Esophagus muscularis mucosa (tissue), 4 donors: ENCODE data around the gene CKS1B.

Experiments
- CTCF ChIP-seq, 3 experiments: fragments of 200-600 bp in 2 of 3; fragments of 450-650 bp in 1 of 3; sonication (generic) in 2 of 3; IDR thresholded peaks; one replicate each; pipeline ENCODE4 v1.5.1; 2017 to 2019; ENCODE audit warnings: antibody characterized with exemption in 3 of 3, mild to moderate bottlenecking in 2 of 3, moderate library complexity in 1 of 3
- EP300 ChIP-seq: sonication (generic); formaldehyde crosslinking; IDR thresholded peaks from one replicate; pipeline ENCODE4 v1.6.1; 2017; ENCODE audit warnings: antibody characterized with exemption
- POLR2A ChIP-seq: fragments of 450-650 bp; IDR thresholded peaks from one replicate; pipeline ENCODE4 v1.6.1; 2017; ENCODE audit warnings: antibody characterized with exemption, moderate library complexity, mild to moderate bottlenecking, low read depth
- POLR2AphosphoS5 ChIP-seq, 2 donors: sonication (generic); formaldehyde crosslinking; IDR thresholded peaks; one replicate each; pipeline ENCODE4 v1.6.1; 2017; ENCODE audit warnings: antibody characterized with exemption in 2 of 2

GRCh38 chr1:154926201-154926600 lies 48.3 kb upstream of the CKS1B start:
- TF ChIP-seq EP300 (no peak), POLR2A (no peak), CTCF (IDR thresholded peaks at IDR 0.05) (no peak), POLR2AphosphoS5 (IDR thresholded peaks at IDR 0.05) (no peak)
